ENCODE measurements around the gene GABRD.

The GABRD gene

GRCh38 chr1:2029561-2029960, 10.4 kb downstream of the GABRD start:
- Histone ChIP-seq H3K9me3 (ENCODE audit: insufficient read depth, low read length) (no peaks in the 10 kb centered on the region), H3K27ac (ENCODE audit: low read length) (no peak overlapping the region), H3K79me2 (ENCODE audit: low read length) (no peaks in the 10 kb centered on the region), H3K9ac (ENCODE audit: low read length) (no peak overlapping the region), H3K27me3 (ENCODE audit: low read depth, low read length) (peaks cover 14% of the 10 kb centered on the region; the same call in 1 of the 2 replicates), H3K4me1 (ENCODE audit: low read length) (no peaks in the 10 kb centered on the region), H2AFZ (ENCODE audit: low read depth, low read length) (no peak overlapping the region), H3K4me2 (ENCODE audit: low read length) (no peak overlapping the region), H4K20me1 (ENCODE audit: insufficient read depth, low read length) (no peaks in the 10 kb centered on the region), H3K4me3 (ENCODE audit: low read length) (no peak overlapping the region), H3K36me3 (replicated peaks; ENCODE audit: low read depth, low read length) (no peaks in the 10 kb centered on the region)
- TF ChIP-seq EZH2phosphoT487 (IDR thresholded peaks at IDR 0.05; ENCODE audit: low read depth) (no peak), CTCF (IDR thresholded peaks at IDR 0.05; ENCODE audit: low read depth, low read length) (no peak)

GRCh38 chr1:2030076-2030871, 11.1 kb downstream of the GABRD start:
- no peak for TF ChIP-seq CTCF (IDR thresholded peaks at IDR 0.05; ENCODE audit: low read depth, low read length)
- no peak for TF ChIP-seq EZH2phosphoT487 (IDR thresholded peaks at IDR 0.05; ENCODE audit: low read depth)
- no peak overlapping the region for H3K9ac ChIP-seq (ENCODE audit: low read length)
- no peak overlapping the region for H2AFZ ChIP-seq (ENCODE audit: low read depth, low read length)
- H3K4me1 ChIP-seq (ENCODE audit: low read length) = no peaks in the 10 kb centered on the region
- H3K4me3 ChIP-seq (ENCODE audit: low read length) = no peak overlapping the region
- no peak overlapping the region for H3K4me2 ChIP-seq (ENCODE audit: low read length)
- H3K27me3 ChIP-seq (ENCODE audit: low read depth, low read length) = peaks cover 14% of the 10 kb centered on the region; the same call in 1 of the 2 replicates
- H3K36me3 ChIP-seq (replicated peaks; ENCODE audit: low read depth, low read length) = no peaks in the 10 kb centered on the region
- H3K79me2 ChIP-seq (ENCODE audit: low read length) = no peaks in the 10 kb centered on the region
- H3K27ac ChIP-seq (ENCODE audit: low read length) = no peak overlapping the region
- H3K9me3 ChIP-seq (ENCODE audit: insufficient read depth, low read length) = no peaks in the 10 kb centered on the region
- no peaks in the 10 kb centered on the region for H4K20me1 ChIP-seq (ENCODE audit: insufficient read depth, low read length)

- peaks cover 14% of the 10 kb centered on the region; the same call in 1 of the 2 replicates for H3K27me3 ChIP-seq (ENCODE audit: low read depth, low read length)
- no peak overlapping the region for H3K9ac ChIP-seq (ENCODE audit: low read length)
These were observed 12.7 kb downstream of the GABRD start for GRCh38 chr1:2031546-2032540.

More at GRCh38 chr1:2031546-2032540, 12.7 kb downstream of the GABRD start:
- TF ChIP-seq CTCF (IDR thresholded peaks at IDR 0.05; ENCODE audit: low read depth, low read length) (no peak), EZH2phosphoT487 (IDR thresholded peaks at IDR 0.05; ENCODE audit: low read depth) (no peak)
- H3K4me1 ChIP-seq (ENCODE audit: low read length) = no peaks in the 10 kb centered on the region
- H3K36me3 ChIP-seq (replicated peaks; ENCODE audit: low read depth, low read length) = no peaks in the 10 kb centered on the region
- no peak overlapping the region for H3K4me2 ChIP-seq (ENCODE audit: low read length)
- no peaks in the 10 kb centered on the region for H4K20me1 ChIP-seq (ENCODE audit: insufficient read depth, low read length)
- H3K4me3 ChIP-seq (ENCODE audit: low read length) = no peak overlapping the region
- no peaks in the 10 kb centered on the region for H3K79me2 ChIP-seq (ENCODE audit: low read length)
- H2AFZ ChIP-seq (ENCODE audit: low read depth, low read length) = no peak overlapping the region
- no peaks in the 10 kb centered on the region for H3K9me3 ChIP-seq (ENCODE audit: insufficient read depth, low read length)
- H3K27ac ChIP-seq (ENCODE audit: low read length) = no peak overlapping the region
